Heart left ventricle (tissue), 16 donors: Measurements from ENCODE around the gene DGKZ. TPM values are rescaled to one million over a fixed set of nuclear protein-coding genes. Genes with fewer than 3 reads are reported as not detected.
A peak's percentile ranks its signal among the peaks of the same experiment; 100 is the strongest.

Experiments
- ATAC-seq, 4 donors: fragments of 200-7000 bp; cut with Tn5 transposase; one replicate each; pipeline ENCODE4 v1.9.1; 2020 to 2022; ENCODE audit warnings: moderate library complexity in 4 of 4, mild to moderate bottlenecking in 3 of 4, moderate number of reproducible peaks in 1 of 4
- DNase-seq, 5 donors: peaks; one replicate each; pipeline ENCODE4 v3.0.0-alpha.2; 2020
- H3K27ac ChIP-seq, 12 donors: fragments of 200-600 bp; sonication (generic) in 4 of 12; one replicate each; pipeline versions ENCODE4 v1.5.0 to v1.8.0; 2016 to 2022; ENCODE audit warnings: mild to moderate bottlenecking in 2 of 12
- H3K27me3 ChIP-seq, 9 donors: fragments of 200-600 bp; sonication (generic) in 2 of 9; one replicate each; pipeline versions ENCODE4 v1.5.1 to v1.8.0; 2016 to 2022; ENCODE audit warnings: mild to moderate bottlenecking in 3 of 9
- H3K36me3 ChIP-seq, 9 donors: fragments of 200-600 bp; sonication (generic) in 2 of 9; one replicate each; pipeline versions ENCODE4 v1.5.0 to v1.8.0; 2018 to 2022; ENCODE audit warnings: mild to moderate bottlenecking in 2 of 9
- H3K4me1 ChIP-seq, 12 donors: fragments of 200-600 bp; sonication (generic) in 4 of 12; one replicate each; pipeline versions ENCODE4 v1.5.0 to v1.8.0; 2016 to 2022; ENCODE audit warnings: mild to moderate bottlenecking in 3 of 12
- H3K4me3 ChIP-seq, 12 donors: fragments of 200-600 bp; sonication (generic) in 4 of 12; one replicate each; pipeline versions ENCODE4 v1.5.0 to v1.8.0; 2017 to 2022; ENCODE audit warnings: mild to moderate bottlenecking in 9 of 12, moderate library complexity in 4 of 12
- H3K9me3 ChIP-seq, 12 donors: fragments of 200-600 bp; sonication (generic) in 4 of 12; one replicate each; pipeline versions ENCODE4 v1.5.0 to v1.8.0; 2016 to 2022; ENCODE audit warnings: mild to moderate bottlenecking in 1 of 12
- POLR2A ChIP-seq, 2 donors: fragments of 450-650 bp; IDR thresholded peaks; one replicate each; pipeline ENCODE4 v1.6.1; 2017; ENCODE audit warnings: antibody characterized with exemption in 2 of 2, mild to moderate bottlenecking in 2 of 2, moderate library complexity in 2 of 2
- WGBS, 4 donors: extraction: QIAGEN DNeasy Blood & Tissue Kit in 2 of 4; methylation state at CpG; one replicate each; pipeline versions ENCODE4 v1.1.5 to v1.1.7; 2013 to 2018; 5-methylcytosine and 5-hydroxymethylcytosine counted together
- intact Hi-C, 10 donors: fragments of 100-400 bp; cut with DNase I; formaldehyde crosslinking; loops; one replicate each; pipeline versions ENCODE4 v1.11.1 to v1.14.2; 2022
- polyA plus RNA-seq, 2 donors: library from polyadenylated mRNA; stranded (reverse); fragments of 200-250 nt; gene quantifications; one replicate each; pipeline ENCODE4 v1.2.3, GENCODE V29; 2013
- total RNA-seq, 9 donors: library from RNA; depleted of rRNA in 2 of 9; stranded (reverse); fragments of >200 nt in 2 of 9; fragmentation: NEBNext Ultra II Directional in 3 of 9; extraction: Animal tissue kit (Norgen Biotek cat#: 25700) in 3 of 9; gene quantifications; one replicate each; pipeline versions ENCODE4 v1.1.0 to v1.2.4, GENCODE V29; 2016 to 2023
- TF ChIP-seq, protein P1 (sequence below), 12 donors: fragments of 200-600 bp; sonication (generic) in 4 of 12; IDR thresholded peaks; one replicate each; pipeline versions ENCODE4 v1.5.0 to v1.8.0; 2018 to 2022; ENCODE audit warnings: antibody characterized with exemption in 12 of 12, mild to moderate bottlenecking in 5 of 12
- donor health status: ischemic (EF 13 %, LVEDD 7.1; RV severe dilation, severe dysfunction).
- donor health status: healthy with polysubstance abuse.
- donor health status: DM: no; HTN: yes; CAD: no.
- donor health status: DM: no; HTN: no; CAD: no.
- donor health status: ischemic (EF 25% LVEDD 6.9; RV normal size, moderate dysfunction).
- donor health status: ischemic (EF 25% LVEDD 5.7; RV mildly dilated, moderate dysfunction).
- donor health status: healthy.
- donor health status: DM: yes; HTN: yes; CAD: no.
- donor health status: ischemic (EF 35%, LVEDD 5.7; RV mildly dilated, moderate dysfunction).
- donor health status: nonischemic (EF 11% LVEDD 7.7; RV severe dilation, severe dysfunction).
- donor health status: DM: yes; HTN: yes; CAD: no.
- donor health status: PGD.
- donor health status: ischemic (EF 29% LVEDD 5.4; RV normal size, mild dysfunction).
- donor health status: nonischemic (EF 23%, LVEDD 6.1; RV moderate dilation, normal function).

The DGKZ gene
- total and polyA plus RNA-seq, 11 donors, result 41.7 to 114 (median 59.5) TPM

DNA sequence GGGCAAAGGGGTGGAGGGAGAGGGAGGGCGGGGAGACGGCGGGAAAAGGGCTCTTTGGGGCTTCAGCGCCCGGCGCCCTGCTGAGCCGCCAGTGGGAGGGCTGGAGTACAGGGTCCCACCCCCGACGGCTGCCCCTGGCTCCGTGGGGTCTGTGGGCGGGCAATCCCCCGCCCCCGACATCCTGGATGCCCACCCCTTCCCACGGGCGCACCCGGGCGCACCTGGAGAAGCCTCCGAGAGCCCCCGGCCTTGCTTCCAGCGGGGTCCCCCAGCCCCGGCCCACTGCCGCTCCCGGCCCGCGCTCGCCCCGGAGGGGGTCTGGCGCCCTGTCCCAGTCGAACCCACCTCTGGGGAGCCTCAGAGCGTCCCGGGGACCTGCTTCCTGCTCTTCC is 43.9 kb downstream of the DGKZ start:
- Histone ChIP-seq H3K36me3 (peaks cover 0 to 4% (median 0%) of the 10 kb centered on the region in 9 donors), H3K27ac (no peak overlapping the region), H3K4me1 (peaks cover 0 to 53% (median 28%) of the 10 kb centered on the region in 12 donors), H3K27me3 (peaks cover 11 to 60% (median 27%) of the 10 kb centered on the region in 9 donors), H3K4me3 (peak overlapping the region in 10 of 12 donors; percentile 10 to 55 (median 49)), H3K9me3 (no peaks in the 10 kb centered on the region)
- no peak for DNase-seq
- intact Hi-C loops, result loop anchor here in 8 of 10 donors (2.0 to 10.0 kb wide), 5 partner anchors 136 to 226 kb away; partner anchors contain the start of genes ATG13 (in 4 of the 8) and HARBI1 (in 4 of the 8)
- ATAC-seq, result no peak
- 0 to 8% (median 2%) methylated on average over 6 to 31 of the region's 31 CpGs for WGBS, 4 donors
- TF ChIP-seq, protein P1, sequence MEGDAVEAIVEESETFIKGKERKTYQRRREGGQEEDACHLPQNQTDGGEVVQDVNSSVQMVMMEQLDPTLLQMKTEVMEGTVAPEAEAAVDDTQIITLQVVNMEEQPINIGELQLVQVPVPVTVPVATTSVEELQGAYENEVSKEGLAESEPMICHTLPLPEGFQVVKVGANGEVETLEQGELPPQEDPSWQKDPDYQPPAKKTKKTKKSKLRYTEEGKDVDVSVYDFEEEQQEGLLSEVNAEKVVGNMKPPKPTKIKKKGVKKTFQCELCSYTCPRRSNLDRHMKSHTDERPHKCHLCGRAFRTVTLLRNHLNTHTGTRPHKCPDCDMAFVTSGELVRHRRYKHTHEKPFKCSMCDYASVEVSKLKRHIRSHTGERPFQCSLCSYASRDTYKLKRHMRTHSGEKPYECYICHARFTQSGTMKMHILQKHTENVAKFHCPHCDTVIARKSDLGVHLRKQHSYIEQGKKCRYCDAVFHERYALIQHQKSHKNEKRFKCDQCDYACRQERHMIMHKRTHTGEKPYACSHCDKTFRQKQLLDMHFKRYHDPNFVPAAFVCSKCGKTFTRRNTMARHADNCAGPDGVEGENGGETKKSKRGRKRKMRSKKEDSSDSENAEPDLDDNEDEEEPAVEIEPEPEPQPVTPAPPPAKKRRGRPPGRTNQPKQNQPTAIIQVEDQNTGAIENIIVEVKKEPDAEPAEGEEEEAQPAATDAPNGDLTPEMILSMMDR (IDR thresholded peaks at IDR 0.05), result no peak
- no peak for TF ChIP-seq POLR2A (IDR thresholded peaks at IDR 0.05)

DNA sequence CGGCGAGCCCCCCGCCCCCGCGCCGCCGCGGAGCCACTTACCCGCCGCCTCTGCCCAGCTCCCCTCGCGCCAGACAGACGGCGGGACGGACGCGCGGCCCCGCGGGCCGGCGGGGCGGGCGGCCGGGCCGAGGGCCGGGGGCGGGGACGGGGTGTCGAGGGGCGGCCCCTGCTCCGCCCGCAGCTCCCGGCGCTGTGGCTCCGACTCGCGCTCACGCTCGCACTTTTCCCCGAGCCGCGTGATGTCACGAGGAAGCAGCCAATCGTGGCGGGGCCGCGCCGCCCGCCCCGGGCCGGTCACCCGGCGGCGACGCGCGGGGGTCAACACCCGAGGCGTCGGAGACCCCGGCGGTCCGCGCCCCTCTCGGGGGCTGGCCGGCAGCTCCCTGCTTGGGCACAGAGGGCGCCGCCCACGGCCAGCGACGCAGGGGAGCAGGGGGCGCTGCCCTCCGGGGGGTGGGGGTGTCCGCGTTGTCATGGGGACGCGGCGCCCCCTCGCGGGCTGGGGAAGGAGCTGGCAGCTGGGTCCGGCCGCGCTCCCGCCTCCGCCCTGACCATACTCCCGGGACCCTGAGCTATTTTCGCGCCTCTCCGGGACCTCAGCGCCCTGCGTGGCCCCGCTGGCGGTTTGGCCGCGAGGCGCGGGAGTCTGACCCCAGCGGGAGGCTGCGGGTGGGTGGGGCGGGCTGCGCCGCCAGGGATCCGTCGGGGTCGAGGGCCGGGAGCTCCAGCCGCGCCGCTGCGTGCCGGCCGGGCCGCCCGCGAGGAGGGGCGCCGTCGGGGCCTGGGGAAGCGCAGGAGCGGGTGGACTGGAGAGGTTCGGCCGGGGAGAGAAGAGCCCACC is 44.5 kb downstream of the DGKZ start, which contains the start of gene CHRM4:
Gene CHRM4, minus strand, starts transcription at position 199 of the 843 bp plus-strand sequence. CDS start 5,219 bp downstream, outside the sequence.
- Histone ChIP-seq H3K27ac (no peak within 1 kb of the TSS), H3K4me1 (peaks cover 0 to 53% (median 28%) of the 10 kb centered on the region in 12 donors), H3K4me3 (peak within 1 kb of the TSS; percentile 7 to 55 (median 44)), H3K36me3 (peaks cover 0 to 8% (median 4%) of the 10 kb centered on the region in 9 donors), H3K9me3 (no peaks in the 10 kb centered on the region), H3K27me3 (peaks cover 11 to 58% (median 27%) of the 10 kb centered on the region in 9 donors)
- TF ChIP-seq, protein P1 (IDR thresholded peaks at IDR 0.05), result peak in 7 of 12 donors; percentile 10 to 41 (median 30)
- TF ChIP-seq POLR2A (IDR thresholded peaks at IDR 0.05), result no peak
- 0 to 5% (median 1%) methylated on average over 13 to 123 of the region's 123 CpGs for WGBS, 4 donors
- DNase-seq, result no peak
- intact Hi-C loops, result loop anchor here in 9 of 10 donors (2.0 to 10.0 kb wide), 6 partner anchors 136 to 226 kb away; partner anchors contain the start of genes ATG13 (in 4 of the 9) and HARBI1 (in 4 of the 9)
- peak in 1 of 4 donors; percentile 11 for ATAC-seq

DNA sequence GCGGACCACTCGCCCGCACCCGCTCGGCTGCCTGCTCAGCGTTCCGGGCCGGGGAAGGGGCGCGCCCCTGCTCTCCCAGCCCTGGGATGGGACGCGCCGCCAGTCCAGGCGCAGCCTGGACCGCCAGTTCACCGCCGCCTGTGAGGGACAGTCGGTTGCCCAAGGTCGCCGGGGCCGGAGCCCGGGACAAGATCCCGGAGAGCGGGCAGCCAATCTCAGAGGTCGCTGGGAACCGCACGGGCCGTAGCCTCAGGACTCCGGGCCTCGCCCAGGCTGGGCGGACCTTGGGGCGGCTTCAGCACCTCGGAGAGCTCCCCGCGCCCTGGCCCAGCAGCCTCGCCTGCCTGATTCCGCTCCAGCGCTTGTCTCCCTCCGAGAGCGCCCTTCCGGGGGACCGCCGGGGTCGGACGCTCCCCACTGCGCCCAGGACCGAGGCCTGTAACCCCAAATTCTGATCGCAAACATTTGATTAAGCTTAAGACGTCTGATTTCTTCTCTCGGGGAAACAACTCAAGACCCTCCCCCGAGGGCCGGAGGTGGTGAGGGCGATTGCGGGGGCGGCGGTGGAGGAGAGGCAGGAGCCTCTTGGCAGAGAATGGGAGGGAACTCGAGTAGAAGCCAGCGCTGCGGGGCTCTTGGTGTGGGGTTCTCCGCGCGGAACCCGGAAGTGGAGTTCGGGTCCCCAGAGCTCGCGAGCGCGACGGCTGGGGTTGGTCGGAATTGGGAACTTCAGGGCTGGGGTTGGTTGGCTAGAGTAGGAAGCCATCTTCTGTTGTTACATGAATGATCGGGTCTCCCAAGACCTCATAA is 45.4 kb downstream of the DGKZ start:
- TF ChIP-seq, protein P1 (IDR thresholded peaks at IDR 0.05), result no peak
- TF ChIP-seq POLR2A (IDR thresholded peaks at IDR 0.05), result no peak
- Histone ChIP-seq H3K4me3 (peak overlapping the region; percentile 7 to 55 (median 44)), H3K4me1 (peaks cover 0 to 51% (median 28%) of the 10 kb centered on the region in 12 donors), H3K27ac (no peak overlapping the region), H3K27me3 (peaks cover 11 to 51% (median 27%) of the 10 kb centered on the region in 9 donors), H3K36me3 (peaks cover 0 to 16% (median 12%) of the 10 kb centered on the region in 9 donors), H3K9me3 (no peaks in the 10 kb centered on the region)
- DNase-seq, result peak; percentile 83 to 93 (median 90)
- 1 to 3% (median 2%) methylated on average over 37 to 71 of the region's 71 CpGs for WGBS, 4 donors
- intact Hi-C loops, result loop anchor here in 8 of 10 donors (2.0 to 10.0 kb wide), 5 partner anchors 135 to 225 kb away; partner anchors contain the start of genes ATG13 (in 4 of the 8) and HARBI1 (in 4 of the 8)
- ATAC-seq, result peak; percentile 90 to 92 (median 90)
